Ramos (cell line): ENCODE measurements around the gene ELP5.

Experiments used
- in situ Hi-C: fragments of 300-500 bp; cut with MboI; formaldehyde crosslinking; loops from one replicate; pipeline ENCODE4 v1.14.3; 2022; ENCODE audit warnings: low sequenced_read_pairs; ENCODE audit not compliant: unreplicated experiment

Gene ELP5

DNA sequence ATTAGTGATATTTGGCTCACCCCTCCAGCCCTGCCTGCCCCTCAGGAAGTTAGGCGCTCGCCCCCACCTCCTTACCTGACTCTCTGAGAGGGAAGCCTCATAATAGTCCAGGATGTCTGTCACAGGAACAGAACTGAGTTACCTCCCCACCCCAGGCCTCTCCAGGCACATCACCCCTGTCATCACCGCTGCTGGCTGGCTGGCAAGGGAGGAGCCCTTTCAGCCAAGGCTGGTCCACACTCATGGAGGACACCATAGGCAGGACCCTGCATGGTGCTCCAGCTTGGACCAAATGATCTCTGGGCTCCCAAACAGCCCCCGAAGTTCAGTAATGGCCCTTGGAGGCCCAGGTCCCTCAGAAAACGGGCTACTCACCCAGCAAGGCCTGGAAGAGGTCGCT lies 33.8 kb upstream of the ELP5 start:
- in situ Hi-C loops, result no loop called here

- in situ Hi-C loops, result no loop called here
These were observed 33.3 kb upstream of the ELP5 start for GRCh38 chr17:7218758-7219157.

DNA sequence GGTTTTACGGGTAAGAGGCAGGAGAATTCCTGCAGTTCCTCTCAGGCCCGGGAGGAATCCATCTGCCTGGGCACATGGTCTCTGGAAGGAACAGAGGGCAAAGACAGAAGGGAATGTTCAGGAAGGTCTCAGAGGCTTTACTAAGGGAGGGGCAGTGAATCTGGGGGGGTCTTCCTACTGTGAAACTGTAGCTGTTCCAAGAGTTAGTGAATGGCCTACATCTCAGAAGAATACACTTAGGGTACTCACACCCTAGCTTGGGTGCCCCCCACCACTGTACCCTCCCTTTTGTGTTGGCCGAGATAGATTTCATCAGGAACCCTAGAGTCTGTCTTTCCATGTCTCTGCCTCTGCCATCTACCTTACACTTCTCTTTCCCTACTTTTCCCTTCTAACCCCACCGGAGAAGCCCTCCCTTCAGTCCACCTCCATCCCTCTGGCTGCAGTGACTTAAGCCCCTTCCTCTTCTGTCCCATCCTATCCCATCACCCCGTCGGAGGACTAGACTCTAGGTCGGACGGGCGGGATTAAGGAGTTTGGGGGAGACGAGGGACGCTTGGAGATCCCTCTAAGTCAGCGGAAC lies 32.7 kb upstream of the ELP5 start:
- in situ Hi-C loops, result no loop called here

DNA sequence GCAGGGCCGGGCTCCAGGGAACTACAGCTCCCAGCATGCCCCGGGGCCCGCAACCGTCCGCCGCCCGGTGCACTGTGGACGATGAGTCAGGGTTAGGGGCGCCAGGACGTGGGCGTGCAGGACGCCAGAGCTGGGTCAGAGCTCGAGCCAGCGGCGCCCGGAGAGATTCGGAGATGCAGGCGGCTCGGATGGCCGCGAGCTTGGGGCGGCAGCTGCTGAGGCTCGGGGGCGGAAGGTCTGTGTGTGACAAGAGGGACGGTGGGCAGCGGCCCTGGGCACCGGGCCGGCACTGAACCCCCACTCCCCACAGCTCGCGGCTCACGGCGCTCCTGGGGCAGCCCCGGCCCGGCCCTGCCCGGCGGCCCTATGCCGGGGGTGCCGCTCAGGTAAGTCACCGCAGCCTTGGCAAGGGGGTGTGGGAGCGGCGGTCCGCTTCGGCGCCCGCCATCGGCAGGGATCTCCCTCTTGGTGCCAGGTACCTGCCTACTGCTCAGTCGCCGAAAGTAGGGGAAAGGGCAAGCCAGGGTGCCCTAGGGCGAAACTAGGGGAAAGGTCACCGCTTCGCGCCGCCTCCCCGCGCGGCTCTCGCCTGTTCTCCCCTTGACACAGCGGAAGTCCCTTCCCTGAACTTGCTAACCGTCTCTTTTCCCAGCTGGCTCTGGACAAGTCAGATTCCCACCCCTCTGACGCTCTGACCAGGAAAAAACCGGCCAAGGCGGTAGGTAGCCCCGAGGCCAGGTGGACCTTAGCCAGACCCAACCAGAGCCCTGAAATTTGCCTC lies 32.0 kb upstream of the ELP5 start, which contains the start of the genes ACADVL and DLG4:
Gene ACADVL, plus strand, starts transcription at position 127 of the 781 bp plus-strand sequence. Its CDS starts 47 bp downstream, at position 174.
Gene DLG4, minus strand, starts transcription at position 25 of the 781 bp plus-strand sequence.
- in situ Hi-C loops, result no loop called here

- in situ Hi-C loops, result no loop called here
These were observed 31.3 kb upstream of the ELP5 start for GRCh38 chr17:7220593-7221277.

- in situ Hi-C loops, result no loop called here
These were observed 30.5 kb upstream of the ELP5 start for GRCh38 chr17:7221278-7222092.

DNA sequence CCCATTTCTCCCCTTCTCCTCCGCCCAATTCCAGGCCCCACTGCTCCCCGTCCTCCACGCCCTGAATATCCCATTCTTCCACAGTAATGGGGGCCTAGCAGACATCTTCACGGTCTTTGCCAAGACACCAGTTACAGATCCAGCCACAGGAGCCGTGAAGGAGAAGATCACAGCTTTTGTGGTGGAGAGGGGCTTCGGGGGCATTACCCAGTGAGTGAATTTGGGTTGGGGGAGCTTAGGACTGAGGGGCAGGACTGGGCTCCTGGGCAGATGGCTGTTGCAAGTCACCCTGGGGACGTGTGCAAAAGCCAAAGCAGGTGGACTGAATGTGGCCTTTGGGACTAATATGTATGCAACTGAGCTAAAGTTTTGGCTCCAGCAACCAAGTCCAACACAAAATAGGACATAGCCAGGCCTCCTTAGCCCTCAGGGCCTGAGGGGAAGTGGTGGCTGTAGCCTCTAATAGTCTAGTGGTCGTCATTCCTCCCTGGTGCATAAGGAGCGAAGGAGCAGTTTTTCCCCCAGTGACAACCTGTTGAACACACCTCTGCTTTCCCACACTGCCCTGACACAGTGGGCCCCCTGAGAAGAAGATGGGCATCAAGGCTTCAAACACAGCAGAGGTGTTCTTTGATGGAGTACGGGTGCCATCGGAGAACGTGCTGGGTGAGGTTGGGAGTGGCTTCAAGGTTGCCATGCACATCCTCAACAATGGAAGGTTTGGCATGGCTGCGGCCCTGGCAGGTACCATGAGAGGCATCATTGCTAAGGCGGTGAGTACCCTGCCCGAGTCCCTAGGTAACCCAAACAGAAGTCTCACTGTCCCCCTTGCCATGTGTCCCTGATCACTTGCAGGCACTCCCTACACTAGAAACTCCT lies 29.7 kb upstream of the ELP5 start:
- in situ Hi-C loops, result no loop called here

DNA sequence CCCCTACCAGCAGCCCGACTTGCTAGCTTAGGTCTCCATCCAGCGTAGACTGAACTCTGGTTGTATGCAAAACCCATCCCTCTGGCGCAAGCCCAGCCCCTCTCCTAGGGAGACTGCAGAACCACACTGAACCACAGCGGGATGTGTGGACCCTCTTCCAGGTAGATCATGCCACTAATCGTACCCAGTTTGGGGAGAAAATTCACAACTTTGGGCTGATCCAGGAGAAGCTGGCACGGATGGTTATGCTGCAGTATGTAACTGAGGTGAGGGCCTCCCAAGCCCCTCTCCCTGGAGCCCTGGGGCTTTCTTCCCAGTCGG lies 29.1 kb upstream of the ELP5 start:
- in situ Hi-C loops, result no loop called here

- in situ Hi-C loops, result no loop called here
These were observed 28.6 kb upstream of the ELP5 start for GRCh38 chr17:7223375-7223774.

GRCh38 chr17:7224110-7224509 lies 27.9 kb upstream of the ELP5 start:
- in situ Hi-C loops, result no loop called here

DNA sequence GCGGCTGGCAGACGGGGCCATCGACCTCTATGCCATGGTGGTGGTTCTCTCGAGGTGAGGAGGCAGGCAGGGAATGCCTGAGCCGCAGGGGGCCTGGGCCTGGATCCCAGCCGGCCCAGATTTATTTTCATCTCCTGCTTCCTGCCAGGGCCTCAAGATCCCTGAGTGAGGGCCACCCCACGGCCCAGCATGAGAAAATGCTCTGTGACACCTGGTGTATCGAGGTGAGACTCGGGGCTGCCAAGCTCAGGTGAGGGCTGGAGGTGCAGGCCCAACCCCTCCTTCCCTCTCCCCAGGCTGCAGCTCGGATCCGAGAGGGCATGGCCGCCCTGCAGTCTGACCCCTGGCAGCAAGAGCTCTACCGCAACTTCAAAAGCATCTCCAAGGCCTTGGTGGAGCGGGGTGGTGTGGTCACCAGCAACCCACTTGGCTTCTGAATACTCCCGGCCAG lies 27.3 kb upstream of the ELP5 start:
- in situ Hi-C loops, result loop anchor here (25.0 kb wide), 1 partner anchor 613 kb away; the partner anchor contains the start of gene KDM6B

DNA sequence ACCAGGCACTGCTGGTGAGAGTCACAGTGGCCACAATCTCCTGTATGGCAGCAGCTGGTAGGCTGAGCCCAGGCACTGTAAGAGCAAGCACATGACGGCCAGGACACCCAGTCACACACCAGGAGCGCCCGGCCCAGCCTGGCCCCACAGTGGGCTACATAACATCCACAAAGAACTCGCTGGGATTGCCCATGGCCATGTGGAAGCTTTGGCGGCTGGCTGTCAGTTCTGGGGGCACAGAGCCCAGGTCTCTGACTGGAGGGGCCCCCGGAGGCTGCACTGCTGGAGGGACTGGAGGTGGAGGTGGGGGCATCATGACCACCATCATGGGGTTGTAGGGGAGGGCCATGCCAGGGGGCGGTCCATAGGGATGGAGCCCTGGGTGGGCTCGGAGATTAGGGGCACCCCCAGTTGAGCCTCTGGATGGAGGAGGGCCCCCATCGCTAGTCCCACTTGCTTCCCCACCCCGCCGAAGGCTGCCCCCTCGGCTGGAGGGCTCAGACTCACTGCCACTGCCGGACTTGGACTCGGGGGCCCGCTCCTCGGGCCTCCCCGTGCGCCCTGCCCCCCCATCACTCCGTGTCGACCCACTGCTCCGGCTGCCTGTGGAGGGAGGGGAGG lies 26.2 kb upstream of the ELP5 start:
- in situ Hi-C loops, result loop anchor here (25.0 kb wide), 1 partner anchor 611 kb away; the partner anchor contains the start of gene KDM6B

GRCh38 chr17:7226721-7227710 lies 25.0 kb upstream of the ELP5 start:
- in situ Hi-C loops, result loop anchor here (25.0 kb wide), 1 partner anchor 610 kb away; the partner anchor contains the start of gene KDM6B

GRCh38 chr17:7228920-7229319 lies 23.1 kb upstream of the ELP5 start:
- in situ Hi-C loops, result loop anchor here (25.0 kb wide), 1 partner anchor 608 kb away; the partner anchor contains the start of gene KDM6B

GRCh38 chr17:7229504-7229903 lies 22.5 kb upstream of the ELP5 start:
- in situ Hi-C loops, result loop anchor here (25.0 kb wide), 1 partner anchor 608 kb away; the partner anchor contains the start of gene KDM6B

GRCh38 chr17:7232114-7232513 lies 19.9 kb upstream of the ELP5 start:
- in situ Hi-C loops, result loop anchor here (25.0 kb wide), 1 partner anchor 605 kb away; the partner anchor contains the start of gene KDM6B

DNA sequence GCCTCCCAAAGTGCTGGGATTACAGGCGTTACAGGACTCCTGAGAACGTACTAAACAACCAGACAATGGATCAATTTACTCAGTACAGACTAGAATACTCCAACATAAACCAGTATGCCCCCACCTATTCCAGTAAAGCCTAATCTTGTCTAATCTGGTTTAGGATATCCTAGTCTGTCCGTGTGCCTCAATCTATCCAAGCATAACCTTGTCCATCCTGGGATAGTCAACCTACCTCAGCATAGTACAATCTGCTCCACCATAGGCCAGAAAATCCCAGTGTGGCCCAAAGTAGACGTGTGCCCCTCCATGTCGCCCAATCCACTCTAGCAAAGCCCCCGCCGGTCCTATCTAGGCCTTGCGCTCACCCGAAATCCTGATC lies 18.3 kb upstream of the ELP5 start:
- in situ Hi-C loops, result loop anchor here (25.0 kb wide), 1 partner anchor 604 kb away; the partner anchor contains the start of gene KDM6B
